OCI-LY3 (cell line): ENCODE data around the gene NOS1.

Experiments used
- CTCF ChIP-seq: fragments of 200-600, 300-600 bp; sonication (generic); IDR thresholded peaks from 2 replicates; pipeline ENCODE4 v1.5.1; 2014; ENCODE audit warnings: antibody characterized with exemption, low read length, low read depth
- EZH2phosphoT487 ChIP-seq: fragments of 200-600 bp; shearing (Covaris generic); IDR thresholded peaks from 2 replicates; pipeline ENCODE4 v1.6.1; 2018; ENCODE audit warnings: antibody characterized with exemption, mixed run types, low read depth

- TF ChIP-seq EZH2phosphoT487 (no peak), CTCF (no peak)
Measured at GRCh38 chr12:117384735-117385134, 23.3 kb upstream of the NOS1 start.
